ENCODE measurements around the gene FUCA1. TPM values are rescaled to one million over a fixed set of nuclear protein-coding genes. Genes with fewer than 3 reads are reported as not detected.
A peak's percentile ranks its signal among the peaks of the same experiment; 100 is the strongest.

The FUCA1 gene
- total RNA-seq, 2 experiments from 2014 or later: 4.6 to 4.8 TPM

DNA sequence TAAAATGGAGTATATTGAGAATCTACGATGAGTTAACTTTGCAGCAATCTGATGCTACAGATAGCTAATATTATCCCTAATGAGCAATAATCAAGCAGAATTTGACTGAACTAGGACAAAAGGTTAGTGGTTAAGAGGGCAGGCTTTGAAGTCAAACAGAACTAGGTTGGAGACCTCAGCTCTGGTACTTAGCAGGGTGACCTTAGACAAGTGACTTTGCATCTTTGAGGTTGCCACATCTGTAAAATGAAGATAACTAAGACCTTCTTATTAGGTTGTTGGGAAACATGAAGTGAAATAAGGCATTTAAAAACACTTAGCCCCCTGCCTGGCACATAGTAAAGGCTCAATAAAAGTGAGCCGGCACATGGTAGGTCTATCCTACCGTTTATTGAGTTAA is 4.3 kb upstream of the FUCA1 start:
- Mint-ChIP-seq H3K4me1 (ENCODE audit: low read depth) (peaks cover 6% of the 10 kb centered on the region), H3K9me3 (peaks cover 3% of the 10 kb centered on the region), H3K4me3 (no peak overlapping the region), H3K36me3 (ENCODE audit: low read depth) (no peaks in the 10 kb centered on the region), H3K27me3 (no peaks in the 10 kb centered on the region), H3K27ac (no peak overlapping the region)
- ChIA-PET CTCF (interaction anchor here (1.1 to 1.5 kb wide), 2 partner anchors 61 to 62 kb away, joined by 3 to 4 read pairs; no protein-coding TSS in a partner anchor), POLR2A (no interaction called here)
- no peak for ATAC-seq
- intact Hi-C loops (cut with micrococcal nuclease): no loop called here
- DNase-seq: no peak
- no peak for TF ChIP-seq CTCF (IDR thresholded peaks at IDR 0.05)

DNA sequence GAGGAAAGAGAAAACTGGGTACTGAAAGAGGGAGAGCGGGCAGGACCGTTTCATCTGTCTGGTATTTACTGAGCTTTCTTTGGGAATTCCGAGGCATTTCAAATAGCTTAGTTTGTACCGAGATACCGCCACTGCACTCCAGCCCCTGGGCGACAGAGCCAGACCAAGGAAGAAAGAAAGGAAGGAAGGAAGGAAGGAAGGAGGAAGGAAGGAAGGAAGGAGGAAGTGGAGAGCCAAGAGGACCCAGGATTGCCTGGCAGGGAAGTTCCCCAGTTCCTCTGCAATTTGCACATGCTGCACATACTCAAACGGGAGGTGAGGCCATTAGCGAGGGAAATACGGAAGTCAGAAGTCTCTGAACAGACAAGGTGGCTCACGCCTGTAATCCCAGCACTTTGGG is 961 bp upstream of the FUCA1 start:
- no peak for ATAC-seq
- H3K9me3 Mint-ChIP-seq: no peaks in the 10 kb centered on the region
- ChIA-PET CTCF (interaction anchor here (0.7 to 4.1 kb wide), 10 partner anchors 9 to 98 kb away, joined by 3 to 33 read pairs (median 4); partner anchors contain the start of gene GALE), POLR2A (interaction anchor here (0.6 kb wide), 1 partner anchor 69 kb away, joined by 3 read pairs; no protein-coding TSS in a partner anchor)
- DNase-seq: no peak
- peak overlapping the region; percentile 76 for H3K4me3 Mint-ChIP-seq
- no peak overlapping the region for H3K27ac Mint-ChIP-seq
- peaks cover 4% of the 10 kb centered on the region for H3K36me3 Mint-ChIP-seq (ENCODE audit: low read depth)
- intact Hi-C loops (cut with micrococcal nuclease): loop anchor here (5.0 kb wide), 1 partner anchor 67 kb away; the partner anchor contains the start of gene GALE
- TF ChIP-seq CTCF (IDR thresholded peaks at IDR 0.05): no peak
- peaks cover 18% of the 10 kb centered on the region for H3K4me1 Mint-ChIP-seq (ENCODE audit: low read depth)
- no peaks in the 10 kb centered on the region for H3K27me3 Mint-ChIP-seq

DNA sequence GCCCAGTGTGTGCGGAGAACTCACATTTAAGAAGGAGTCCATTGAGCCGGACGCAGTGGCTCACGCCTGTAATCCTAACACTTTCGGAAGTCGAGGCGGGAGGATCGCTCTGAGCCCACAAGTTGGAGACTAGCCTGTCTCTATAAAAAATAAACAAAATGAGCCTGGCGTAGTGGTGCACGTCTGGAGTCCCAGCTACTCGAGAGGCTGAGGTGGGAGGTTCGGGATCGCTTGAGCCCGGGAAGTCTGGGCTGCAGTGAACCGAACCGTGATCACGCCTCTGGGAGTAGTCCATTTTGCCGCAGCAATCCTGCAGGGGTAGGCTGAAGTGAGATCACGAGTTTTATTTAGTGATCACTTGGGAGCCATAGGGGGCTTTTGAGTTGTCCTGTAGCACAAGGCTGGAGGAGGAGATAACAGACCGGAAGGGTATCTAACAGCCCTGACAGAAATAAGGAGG is 497 bp upstream of the FUCA1 start:
- TF ChIP-seq CTCF (IDR thresholded peaks at IDR 0.05): peak; percentile 57
- ATAC-seq (peak; percentile 1), DNase-seq (no peak)
- Mint-ChIP-seq H3K9me3 (no peaks in the 10 kb centered on the region), H3K27ac (peak overlapping the region; percentile 53), H3K27me3 (no peaks in the 10 kb centered on the region), H3K4me1 (ENCODE audit: low read depth) (peaks cover 18% of the 10 kb centered on the region), H3K4me3 (peak overlapping the region; percentile 76), H3K36me3 (ENCODE audit: low read depth) (peaks cover 4% of the 10 kb centered on the region)
- intact Hi-C loops (cut with micrococcal nuclease): loop anchor here (5.0 kb wide), 1 partner anchor 66 kb away; the partner anchor contains the start of gene GALE
- ChIA-PET POLR2A (interaction anchor here (0.6 kb wide), 1 partner anchor 69 kb away, joined by 3 read pairs; no protein-coding TSS in a partner anchor), CTCF (interaction anchor here (0.7 to 4.1 kb wide), 10 partner anchors 9 to 97 kb away, joined by 3 to 33 read pairs (median 4); partner anchors contain the start of gene GALE)

- Mint-ChIP-seq H3K27ac (no peak overlapping the region), H3K9me3 (no peaks in the 10 kb centered on the region), H3K36me3 (ENCODE audit: low read depth) (peaks cover 6% of the 10 kb centered on the region), H3K4me3 (peak overlapping the region; percentile 76), H3K27me3 (no peaks in the 10 kb centered on the region), H3K4me1 (ENCODE audit: low read depth) (peaks cover 18% of the 10 kb centered on the region)
- POLR2A ChIA-PET: no interaction called here
- no peak for ATAC-seq
- intact Hi-C loops (cut with micrococcal nuclease): loop anchor here (5.0 kb wide), 1 partner anchor 65 kb away; the partner anchor contains the start of gene GALE
- no peak for DNase-seq
- CTCF ChIA-PET: interaction anchor here (0.9 to 4.1 kb wide), 5 partner anchors 10 to 96 kb away, joined by 3 to 33 read pairs (median 11); no protein-coding TSS in a partner anchor
- TF ChIP-seq CTCF (IDR thresholded peaks at IDR 0.05): no peak
Measured at GRCh38 chr1:23867542-23867894, 572 bp downstream of the FUCA1 start.

GRCh38 chr1:23865543-23865930 is 2.6 kb downstream of the FUCA1 start:
- ATAC-seq (no peak), DNase-seq (no peak)
- TF ChIP-seq CTCF (IDR thresholded peaks at IDR 0.05): no peak
- Mint-ChIP-seq H3K27me3 (no peaks in the 10 kb centered on the region), H3K36me3 (ENCODE audit: low read depth) (peaks cover 9% of the 10 kb centered on the region), H3K4me1 (ENCODE audit: low read depth) (peaks cover 18% of the 10 kb centered on the region), H3K27ac (no peak overlapping the region), H3K4me3 (no peak overlapping the region), H3K9me3 (no peaks in the 10 kb centered on the region)
- intact Hi-C loops (cut with micrococcal nuclease): loop anchor here (5.0 kb wide), 1 partner anchor 63 kb away; the partner anchor contains the start of gene GALE
- ChIA-PET POLR2A (no interaction called here), CTCF (interaction anchor here (1.1 to 2.0 kb wide), 3 partner anchors 17 to 205 kb away, joined by 3 to 6 read pairs (median 4); no protein-coding TSS in a partner anchor)

Data from activated CD8-positive, alpha-beta T cell treated with anti-CD3 and anti-CD28 coated beads for 36 hours (primary cell).